NT2/D1 (cell line): ENCODE measurements around the gene SEPTIN12.
A peak's percentile ranks its signal among the peaks of the same experiment; 100 is the strongest.

Experiments used
- DNase-seq: peaks from one replicate; pipeline ENCODE4 v3.0.0-alpha.2; 2011; ENCODE audit warnings: low read depth, low spot score
- H3K27me3 ChIP-seq: 2 replicates; pipeline ENCODE4 v1.6.0; 2011; ENCODE audit warnings: mild to moderate bottlenecking; ENCODE audit not compliant: insufficient read length, insufficient read depth
- H3K36me3 ChIP-seq: 2 replicates; pipeline ENCODE4 v1.6.1; 2011; ENCODE audit warnings: mild to moderate bottlenecking, low read length, mixed read lengths; ENCODE audit not compliant: insufficient read depth, insufficient read length
- H3K4me1 ChIP-seq: 2 replicates; pipeline ENCODE4 v1.5.1; 2011; ENCODE audit not compliant: insufficient read depth, insufficient read length
- H3K4me3 ChIP-seq: 2 replicates; pipeline ENCODE4 v1.5.1; 2011; ENCODE audit warnings: low read depth; ENCODE audit not compliant: insufficient read length
- H3K9ac ChIP-seq: 2 replicates; pipeline ENCODE4 v1.6.0; 2011; ENCODE audit warnings: low read depth; ENCODE audit not compliant: insufficient read length
- H3K9me3 ChIP-seq: 2 replicates; pipeline ENCODE4 v1.5.1; 2011; ENCODE audit warnings: mild to moderate bottlenecking, low read length; ENCODE audit not compliant: insufficient read depth
- SUZ12 ChIP-seq: IDR thresholded peaks from 2 replicates; pipeline ENCODE4 v1.6.1; 2011; ENCODE audit not compliant: insufficient read length, insufficient read depth; ENCODE audit errors: extremely low read depth
- YY1 ChIP-seq: IDR thresholded peaks from 2 replicates; pipeline ENCODE4 v1.6.1; 2011; ENCODE audit not compliant: insufficient read length, insufficient read depth
- ZNF274 ChIP-seq: IDR thresholded peaks from 2 replicates; pipeline ENCODE4 v1.6.1; 2011; ENCODE audit warnings: mild to moderate bottlenecking, low read depth, low read length

The SEPTIN12 gene

DNA sequence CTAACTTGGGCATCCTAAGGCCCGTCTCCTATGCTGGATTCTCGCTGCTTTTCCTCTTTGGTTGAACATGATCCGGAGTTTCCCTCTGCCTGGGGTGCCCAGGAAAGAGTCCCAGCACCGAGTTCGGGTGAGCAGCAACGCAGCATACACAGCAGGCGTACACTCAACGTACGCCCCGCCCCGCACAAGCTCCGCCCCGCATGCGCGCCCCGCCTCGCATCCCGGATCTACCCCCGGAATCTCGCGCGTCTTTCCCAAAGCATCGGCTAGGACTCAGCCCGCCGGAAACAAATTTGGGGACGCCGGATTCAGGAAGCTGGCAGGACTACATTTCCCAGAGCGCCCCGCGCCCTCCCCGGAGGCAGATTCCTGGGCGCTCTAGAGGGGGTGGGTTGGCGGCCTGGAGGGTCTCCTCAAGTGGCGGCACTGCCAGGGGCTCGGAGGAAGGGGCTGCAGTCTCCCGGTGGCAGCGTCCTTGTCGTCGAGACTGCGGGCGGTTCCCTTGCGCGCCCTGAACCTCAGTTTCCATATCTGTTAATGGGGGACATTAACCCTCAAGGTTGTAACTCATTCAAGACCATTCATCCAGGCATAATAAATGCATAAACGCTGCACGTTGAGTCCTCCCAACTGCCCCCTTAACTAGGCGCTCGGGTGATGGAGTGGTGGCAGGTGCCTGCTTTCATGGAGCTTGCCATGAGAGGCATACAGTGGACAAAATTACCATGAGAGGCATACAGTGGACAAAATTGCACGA, 19.4 kb downstream of the SEPTIN12 start:
- H3K4me3 ChIP-seq, result peak overlapping the region; percentile 94
- peak overlapping the region; percentile 85 for H3K9ac ChIP-seq
- no peaks in the 10 kb centered on the region for H3K9me3 ChIP-seq
- TF ChIP-seq SUZ12 (no peak), ZNF274 (no peak), YY1 (no peak)
- peaks cover 13% of the 10 kb centered on the region for H3K4me1 ChIP-seq
- H3K36me3 ChIP-seq, result peaks cover 21% of the 10 kb centered on the region
- peak; percentile 97 for DNase-seq
- H3K27me3 ChIP-seq, result no peaks in the 10 kb centered on the region

DNA sequence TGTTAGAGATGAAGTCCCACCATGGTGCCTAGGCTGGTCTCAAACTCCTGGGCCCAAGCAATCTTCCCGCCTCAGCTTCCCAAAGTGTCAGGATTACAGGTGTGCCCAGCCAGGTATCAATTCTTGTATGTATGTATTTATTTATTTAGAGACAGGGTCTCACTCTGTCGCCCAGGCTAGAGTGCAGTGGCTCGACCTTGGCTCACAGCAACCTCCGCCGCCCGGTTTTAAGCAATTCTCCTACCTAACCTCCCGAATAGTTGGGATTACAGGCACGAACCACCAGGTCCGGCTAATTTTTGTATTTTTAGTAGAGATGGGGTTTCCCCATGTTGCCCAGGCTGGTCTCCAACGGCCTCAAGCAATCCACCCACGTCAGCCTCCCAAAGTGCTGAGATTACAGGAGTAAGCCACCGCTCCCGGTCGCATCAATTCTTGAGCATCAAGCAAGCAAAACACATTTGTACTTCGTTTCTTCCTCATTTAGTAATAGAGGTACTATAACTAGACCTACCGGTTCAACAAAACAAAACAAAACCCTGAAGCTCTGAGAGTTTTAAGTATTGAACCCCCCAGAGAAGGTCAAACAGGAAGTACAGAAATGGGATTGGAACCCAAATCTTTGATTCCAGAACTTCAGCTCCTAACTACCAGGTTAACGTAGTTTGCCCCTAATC, 20.1 kb downstream of the SEPTIN12 start:
- Histone ChIP-seq H3K36me3 (peaks cover 28% of the 10 kb centered on the region), H3K9me3 (no peaks in the 10 kb centered on the region), H3K9ac (peak overlapping the region; percentile 85), H3K4me3 (peak overlapping the region; percentile 94), H3K4me1 (peaks cover 13% of the 10 kb centered on the region), H3K27me3 (no peaks in the 10 kb centered on the region)
- DNase-seq, result no peak
- TF ChIP-seq YY1 (no peak), ZNF274 (no peak), SUZ12 (no peak)

GRCh38 chr16:4766875-4767628, 21.1 kb downstream of the SEPTIN12 start, which contains the start of gene ZNF500:
TSS of gene ZNF500 (minus strand) at chr16:4767162. CDS start at chr16:4765978, 1,184 bp downstream.
- Histone ChIP-seq H3K4me3 (peak within 1 kb of the TSS; percentile 94), H3K9ac (peak within 1 kb of the TSS; percentile 98), H3K4me1 (peaks cover 13% of the 10 kb centered on the region), H3K9me3 (no peaks in the 10 kb centered on the region), H3K27me3 (no peaks in the 10 kb centered on the region), H3K36me3 (peaks cover 37% of the 10 kb centered on the region)
- TF ChIP-seq YY1 (no peak), ZNF274 (no peak), SUZ12 (no peak)
- peak; percentile 96 for DNase-seq

DNA sequence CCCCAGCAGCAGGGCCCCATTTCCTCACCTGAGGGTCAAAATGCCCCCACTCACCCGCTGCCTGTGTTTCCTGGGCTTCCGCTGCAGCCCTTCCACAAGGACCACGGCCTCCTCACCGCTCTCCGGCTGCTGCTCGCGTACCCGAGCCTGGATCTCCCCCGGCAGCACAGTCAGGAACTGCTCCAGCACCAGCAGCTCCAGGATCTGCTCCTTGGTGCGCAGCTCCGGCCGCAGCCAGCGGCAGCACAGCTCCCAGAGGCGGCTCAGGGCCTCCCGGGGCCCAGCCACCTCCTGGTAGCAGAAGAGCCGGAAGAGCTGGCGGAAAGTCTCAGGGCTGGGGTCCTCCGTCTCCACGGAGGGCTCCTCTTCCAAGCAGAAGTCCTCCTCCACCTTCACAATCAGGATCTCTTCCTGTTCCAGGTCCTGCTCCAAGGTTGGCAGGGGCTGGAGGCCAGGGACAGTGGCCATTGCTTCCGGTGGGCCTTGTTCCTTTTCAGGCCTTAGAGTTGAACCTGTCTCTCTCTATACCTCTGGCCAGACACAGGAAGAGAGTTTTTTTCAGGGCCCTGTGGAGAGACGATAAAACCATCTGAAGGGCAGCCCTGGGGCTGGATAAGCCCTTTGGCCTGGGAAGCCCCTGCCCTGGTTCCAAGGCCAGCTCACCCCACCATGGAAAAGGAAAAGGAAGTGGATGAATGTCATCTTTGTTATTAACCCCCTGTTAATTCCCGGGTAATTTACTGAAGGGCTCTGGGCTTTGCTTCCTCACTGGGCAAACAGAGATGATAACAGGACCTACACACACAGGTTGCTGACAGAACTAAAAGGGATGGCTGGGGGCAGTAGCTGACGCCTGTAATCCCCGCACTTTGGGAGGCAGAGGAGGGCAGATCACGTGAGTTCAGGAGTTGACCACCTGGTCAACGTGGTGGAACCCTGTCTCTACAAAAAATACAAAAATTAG, 22.4 kb downstream of the SEPTIN12 start:
- TF ChIP-seq ZNF274 (no peak), SUZ12 (no peak), YY1 (no peak)
- peaks cover 47% of the 10 kb centered on the region for H3K36me3 ChIP-seq
- no peaks in the 10 kb centered on the region for H3K9me3 ChIP-seq
- H3K4me3 ChIP-seq, result peak overlapping the region; percentile 94
- H3K9ac ChIP-seq, result peak overlapping the region; percentile 98
- peaks cover 13% of the 10 kb centered on the region for H3K4me1 ChIP-seq
- no peak for DNase-seq
- H3K27me3 ChIP-seq, result no peaks in the 10 kb centered on the region

DNA sequence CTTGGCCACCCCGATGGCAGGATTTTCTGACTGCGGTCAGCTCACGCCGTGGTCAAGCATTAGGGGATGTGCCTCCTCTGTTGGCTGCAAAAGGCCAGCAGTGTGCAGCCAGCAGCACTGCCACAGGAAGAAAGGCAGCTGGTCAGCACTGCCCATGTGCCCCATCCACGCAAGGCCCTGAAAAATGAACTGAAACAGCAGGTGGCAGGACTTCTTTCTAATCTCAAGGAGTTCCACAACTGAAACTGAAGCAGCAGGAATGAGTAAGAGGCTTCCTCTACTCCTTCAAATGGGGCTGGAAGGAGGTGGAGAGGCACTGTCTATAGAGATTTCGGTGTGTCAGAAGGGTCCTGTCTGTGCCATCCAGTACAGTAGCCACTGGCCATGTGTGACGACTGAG, 24.4 kb downstream of the SEPTIN12 start:
- Histone ChIP-seq H3K4me1 (peaks cover 8% of the 10 kb centered on the region), H3K9me3 (no peaks in the 10 kb centered on the region), H3K27me3 (no peaks in the 10 kb centered on the region), H3K9ac (peak overlapping the region; percentile 38), H3K36me3 (peaks cover 64% of the 10 kb centered on the region), H3K4me3 (no peak overlapping the region)
- TF ChIP-seq SUZ12 (no peak), ZNF274 (no peak), YY1 (no peak)
- DNase-seq, result no peak

DNA sequence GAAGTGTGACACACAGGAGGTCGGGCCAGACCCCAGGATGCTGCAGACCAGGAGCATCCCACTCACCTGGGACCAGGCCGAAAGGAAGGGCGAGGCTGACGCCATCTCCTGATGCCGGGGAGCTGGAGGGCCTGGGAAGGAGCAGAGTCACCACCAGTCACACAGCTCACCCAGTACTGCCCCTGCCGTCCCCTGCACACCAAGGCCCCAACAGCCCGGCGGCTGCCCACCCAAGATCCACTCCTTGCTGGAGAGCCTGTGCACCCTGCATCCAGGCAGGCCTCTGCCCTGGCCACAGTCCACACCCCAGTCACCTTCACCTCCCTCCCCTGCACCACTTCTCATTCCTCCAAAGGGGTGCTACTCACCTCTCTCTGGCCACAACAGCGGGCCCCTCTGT, 25.9 kb downstream of the SEPTIN12 start:
- no peaks in the 10 kb centered on the region for H3K27me3 ChIP-seq
- DNase-seq, result no peak
- peaks cover 8% of the 10 kb centered on the region for H3K4me1 ChIP-seq
- TF ChIP-seq SUZ12 (no peak), YY1 (no peak), ZNF274 (no peak)
- H3K9me3 ChIP-seq, result no peaks in the 10 kb centered on the region
- H3K9ac ChIP-seq, result no peak overlapping the region
- no peak overlapping the region for H3K4me3 ChIP-seq
- H3K36me3 ChIP-seq, result peaks cover 77% of the 10 kb centered on the region
